K562 (cell line): Measurements from ENCODE around the gene CKLF. TPM values are rescaled to one million over a fixed set of nuclear protein-coding genes. Genes with fewer than 3 reads are reported as not detected.

ENCODE experiments used
- CEBPB ChIP-seq: fragments of 450-650 bp; IDR thresholded peaks from 2 replicates; pipeline ENCODE4 v1.6.1; 2016; ENCODE audit warnings: missing genetic modification characterization, missing compliant biosample characterization
- DDX20 ChIP-seq: fragments of 450-650 bp; IDR thresholded peaks from 2 replicates; pipeline ENCODE4 v1.6.1; 2016; ENCODE audit warnings: missing genetic modification characterization, low read depth, mild to moderate bottlenecking, missing compliant biosample characterization, moderate library complexity
- FIP1L1 ChIP-seq: fragments of 200-400 bp; formaldehyde crosslinking; IDR thresholded peaks from 2 replicates; pipeline ENCODE4 v1.6.1; 2018; ENCODE audit warnings: mild to moderate bottlenecking, low read depth, low read length; ENCODE audit not compliant: poor library complexity, severe bottlenecking
- HCFC1 ChIP-seq: IDR thresholded peaks from 2 replicates; pipeline ENCODE4 v1.6.1; 2012; ENCODE audit warnings: low read depth, low read length, improper control_type of control experiment
- MTF1 ChIP-seq: fragments of 250-450 bp; sonication (Bioruptor Pico); IDR thresholded peaks from 2 replicates; pipeline ENCODE4 v1.9.0; 2021; ENCODE audit warnings: moderate library complexity, mild to moderate bottlenecking, inconsistent platforms, borderline replicate concordance
- NUFIP1 ChIP-seq: fragments of 450-650 bp; IDR thresholded peaks from 2 replicates; pipeline ENCODE4 v1.6.1; 2018; ENCODE audit not compliant: partially characterized antibody
- SETDB1 ChIP-seq: IDR thresholded peaks from one replicate; pipeline ENCODE4 v1.6.1; 2012; ENCODE audit warnings: low read length, control low read depth, inconsistent platforms
- SLC30A9 ChIP-seq: fragments of 250-450 bp; sonication (Bioruptor Pico); IDR thresholded peaks from 2 replicates; pipeline ENCODE4 v1.8.0; 2022; ENCODE audit warnings: mild to moderate bottlenecking, moderate library complexity
- SP1 ChIP-seq: sonication (generic); formaldehyde crosslinking; IDR thresholded peaks from 2 replicates; pipeline ENCODE4 v1.8.1; 2022; ENCODE audit warnings: mild to moderate bottlenecking, missing genetic modification reagents
- polyA plus RNA-seq, 8 experiments: library from polyadenylated mRNA; depleted of rRNA in 4 of 8; stranded (reverse) in 5 of 8; unstranded in 3 of 8; fragments of >200 nt; fragmentation: Nextera tagmentation in 2 of 8; fragmentation: Illumina TruSeq in 1 of 8; extraction: Ambion mirVana in 2 of 8; extraction: Trizol in 1 of 8; gene quantifications; 2 replicates each; pipeline versions ENCODE4 v1.2.1 to v1.2.3, GENCODE V29; 2011 to 2014; ENCODE audit warnings: inconsistent platforms in 1 of 8, missing spikeins in 1 of 8
- total RNA-seq, 7 experiments: library from RNA; depleted of rRNA in 6 of 7; stranded (reverse); fragments of >200 nt in 6 of 7; fragmentation: Illumina TruSeq in 2 of 7; extraction: Trizol in 2 of 7; gene quantifications; 2 replicates each; pipeline versions ENCODE4 v1.2.1 to v1.2.3, GENCODE V29; 2011 to 2021; ENCODE audit warnings: low replicate concordance in 1 of 7
- TF ChIP-seq, protein P1 (sequence below): fragments of 250-450 bp; sonication (Bioruptor Pico); IDR thresholded peaks from 2 replicates; pipeline ENCODE4 v1.9.0; 2021; ENCODE audit warnings: mild to moderate bottlenecking, inconsistent platforms
- TF ChIP-seq, protein P2 (sequence below): fragments of 450-650 bp; IDR thresholded peaks from 2 replicates; pipeline ENCODE4 v1.6.1; 2016; ENCODE audit warnings: borderline replicate concordance
- TF ChIP-seq, protein P3 (sequence below): sonication (generic); formaldehyde crosslinking; IDR thresholded peaks from 2 replicates; pipeline ENCODE4 v1.4.0; 2020; ENCODE audit warnings: mild to moderate bottlenecking, missing genetic modification reagents

Gene CKLF
- total and polyA plus RNA-seq, 9 of the 15 experiments (the other 6 are each of a cell fraction or from before 2014, with no cell fraction given): 84.8 to 322 (median 118) TPM

DNA sequence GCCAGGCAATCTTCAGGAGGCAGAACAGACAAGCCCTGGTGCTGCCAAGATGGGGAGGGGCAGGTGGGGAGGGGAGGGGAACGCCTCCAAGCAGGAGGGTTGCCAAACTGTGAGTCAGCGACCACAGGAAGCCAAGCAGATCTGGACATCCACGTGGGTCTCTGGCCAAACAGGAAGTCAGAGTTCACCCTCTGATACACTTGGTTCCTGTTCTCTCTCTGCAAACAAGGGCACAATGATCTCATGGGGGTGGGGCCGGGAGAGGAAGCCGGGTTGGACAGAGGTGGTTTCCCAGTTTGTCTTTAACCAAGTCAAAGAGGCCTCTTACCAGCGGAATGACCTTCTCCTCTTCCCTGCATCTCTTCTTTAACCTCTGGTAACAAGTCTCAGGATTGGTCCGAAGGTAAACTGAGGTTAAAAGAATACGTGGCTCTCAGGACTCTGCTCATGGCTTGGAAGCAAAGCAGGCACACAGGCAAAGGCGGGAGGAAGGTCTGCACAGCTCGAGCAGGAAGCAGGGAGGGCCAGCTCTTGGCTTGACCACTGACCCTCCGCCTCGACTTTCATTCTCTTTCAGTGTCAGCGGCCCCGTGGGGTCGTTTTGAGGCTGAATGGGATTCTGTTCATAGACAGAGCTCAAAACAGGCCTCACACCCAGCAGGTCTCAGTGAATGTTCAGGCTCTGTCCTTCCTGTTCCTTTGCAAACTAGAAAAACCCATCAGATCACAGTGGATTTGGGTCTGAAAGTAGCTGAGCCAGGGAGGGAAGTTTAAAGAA is 35.4 kb upstream of the CKLF start (continued):
- TF ChIP-seq SETDB1 (no peak), SP1 (CRISPR knock-in tag) (peak; percentile 59; the same call in 1 of the 2 replicates), NUFIP1 (no peak), SLC30A9 (CRISPR knock-in tag) (no peak), FIP1L1 (no peak), DDX20 (tag) (no peak), HCFC1 (0 out of 2 replicates have a peak, but pooled peaks have one; percentile 28), CEBPB (tag) (peak; percentile 60), MTF1 (CRISPR knock-in tag) (no peak)
- TF ChIP-seq, protein P1, sequence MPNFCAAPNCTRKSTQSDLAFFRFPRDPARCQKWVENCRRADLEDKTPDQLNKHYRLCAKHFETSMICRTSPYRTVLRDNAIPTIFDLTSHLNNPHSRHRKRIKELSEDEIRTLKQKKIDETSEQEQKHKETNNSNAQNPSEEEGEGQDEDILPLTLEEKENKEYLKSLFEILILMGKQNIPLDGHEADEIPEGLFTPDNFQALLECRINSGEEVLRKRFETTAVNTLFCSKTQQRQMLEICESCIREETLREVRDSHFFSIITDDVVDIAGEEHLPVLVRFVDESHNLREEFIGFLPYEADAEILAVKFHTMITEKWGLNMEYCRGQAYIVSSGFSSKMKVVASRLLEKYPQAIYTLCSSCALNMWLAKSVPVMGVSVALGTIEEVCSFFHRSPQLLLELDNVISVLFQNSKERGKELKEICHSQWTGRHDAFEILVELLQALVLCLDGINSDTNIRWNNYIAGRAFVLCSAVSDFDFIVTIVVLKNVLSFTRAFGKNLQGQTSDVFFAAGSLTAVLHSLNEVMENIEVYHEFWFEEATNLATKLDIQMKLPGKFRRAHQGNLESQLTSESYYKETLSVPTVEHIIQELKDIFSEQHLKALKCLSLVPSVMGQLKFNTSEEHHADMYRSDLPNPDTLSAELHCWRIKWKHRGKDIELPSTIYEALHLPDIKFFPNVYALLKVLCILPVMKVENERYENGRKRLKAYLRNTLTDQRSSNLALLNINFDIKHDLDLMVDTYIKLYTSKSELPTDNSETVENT (CRISPR knock-in tag): no peak
- TF ChIP-seq, protein P2, sequence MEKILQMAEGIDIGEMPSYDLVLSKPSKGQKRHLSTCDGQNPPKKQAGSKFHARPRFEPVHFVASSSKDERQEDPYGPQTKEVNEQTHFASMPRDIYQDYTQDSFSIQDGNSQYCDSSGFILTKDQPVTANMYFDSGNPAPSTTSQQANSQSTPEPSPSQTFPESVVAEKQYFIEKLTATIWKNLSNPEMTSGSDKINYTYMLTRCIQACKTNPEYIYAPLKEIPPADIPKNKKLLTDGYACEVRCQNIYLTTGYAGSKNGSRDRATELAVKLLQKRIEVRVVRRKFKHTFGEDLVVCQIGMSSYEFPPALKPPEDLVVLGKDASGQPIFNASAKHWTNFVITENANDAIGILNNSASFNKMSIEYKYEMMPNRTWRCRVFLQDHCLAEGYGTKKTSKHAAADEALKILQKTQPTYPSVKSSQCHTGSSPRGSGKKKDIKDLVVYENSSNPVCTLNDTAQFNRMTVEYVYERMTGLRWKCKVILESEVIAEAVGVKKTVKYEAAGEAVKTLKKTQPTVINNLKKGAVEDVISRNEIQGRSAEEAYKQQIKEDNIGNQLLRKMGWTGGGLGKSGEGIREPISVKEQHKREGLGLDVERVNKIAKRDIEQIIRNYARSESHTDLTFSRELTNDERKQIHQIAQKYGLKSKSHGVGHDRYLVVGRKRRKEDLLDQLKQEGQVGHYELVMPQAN: no peak; the same call in 1 of the 2 replicates
- TF ChIP-seq, protein P3, sequence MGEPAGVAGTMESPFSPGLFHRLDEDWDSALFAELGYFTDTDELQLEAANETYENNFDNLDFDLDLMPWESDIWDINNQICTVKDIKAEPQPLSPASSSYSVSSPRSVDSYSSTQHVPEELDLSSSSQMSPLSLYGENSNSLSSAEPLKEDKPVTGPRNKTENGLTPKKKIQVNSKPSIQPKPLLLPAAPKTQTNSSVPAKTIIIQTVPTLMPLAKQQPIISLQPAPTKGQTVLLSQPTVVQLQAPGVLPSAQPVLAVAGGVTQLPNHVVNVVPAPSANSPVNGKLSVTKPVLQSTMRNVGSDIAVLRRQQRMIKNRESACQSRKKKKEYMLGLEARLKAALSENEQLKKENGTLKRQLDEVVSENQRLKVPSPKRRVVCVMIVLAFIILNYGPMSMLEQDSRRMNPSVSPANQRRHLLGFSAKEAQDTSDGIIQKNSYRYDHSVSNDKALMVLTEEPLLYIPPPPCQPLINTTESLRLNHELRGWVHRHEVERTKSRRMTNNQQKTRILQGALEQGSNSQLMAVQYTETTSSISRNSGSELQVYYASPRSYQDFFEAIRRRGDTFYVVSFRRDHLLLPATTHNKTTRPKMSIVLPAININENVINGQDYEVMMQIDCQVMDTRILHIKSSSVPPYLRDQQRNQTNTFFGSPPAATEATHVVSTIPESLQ (CRISPR knock-in tag): no peak
